HEK293T (cell line): Measurements from ENCODE around the gene SLC9A6.

Experiments used
- CTCF ChIA-PET: fragments of 350-600 bp; formaldehyde crosslinking; extraction: SDS; loops from one replicate; lab custom pipeline; 2021; ENCODE audit warnings: antibody characterized with exemption, inconsistent platforms; lab: Yijun Ruan, JAX
- POLR2A ChIA-PET: fragments of 350-600 bp; formaldehyde crosslinking; extraction: SDS; loops from one replicate; lab custom pipeline; 2020; ENCODE audit warnings: antibody characterized with exemption, inconsistent platforms; lab: Yijun Ruan, JAX
- DNase-seq: peaks from one replicate; pipeline ENCODE4 v3.0.0; 2012; ENCODE audit warnings: mixed read lengths; ENCODE audit errors: extremely low spot score
- ARNT ChIP-seq: fragments of 450-650 bp; IDR thresholded peaks from 2 replicates; pipeline ENCODE4 v1.6.1; 2017; ENCODE audit warnings: mild to moderate bottlenecking
- BHLHE40 ChIP-seq: fragments of 450-650 bp; IDR thresholded peaks from 2 replicates; pipeline ENCODE4 v1.6.1; 2016; ENCODE audit warnings: mild to moderate bottlenecking, moderate library complexity, borderline replicate concordance
- CTBP1 ChIP-seq: fragments of 450-650 bp; IDR thresholded peaks from 2 replicates; pipeline ENCODE4 v1.6.1; 2016; ENCODE audit warnings: borderline replicate concordance
- ELF4 ChIP-seq: fragments of 450-650 bp; IDR thresholded peaks from 2 replicates; pipeline ENCODE4 v1.6.1; 2017; ENCODE audit warnings: antibody characterized with exemption
- FOXA1 ChIP-seq: fragments of 450-650 bp; IDR thresholded peaks from 2 replicates; pipeline ENCODE4 v1.6.1; 2016; ENCODE audit warnings: mild to moderate bottlenecking
- FOXK2 ChIP-seq: fragments of 450-650 bp; IDR thresholded peaks from 2 replicates; pipeline ENCODE4 v1.6.1; 2016; ENCODE audit warnings: mild to moderate bottlenecking
- FOXM1 ChIP-seq: fragments of 450-650 bp; IDR thresholded peaks from 2 replicates; pipeline ENCODE4 v1.6.1; 2017; ENCODE audit warnings: mild to moderate bottlenecking, borderline replicate concordance
- HDGF ChIP-seq: fragments of 450-650 bp; IDR thresholded peaks from 2 replicates; pipeline ENCODE4 v1.6.1; 2017; ENCODE audit warnings: antibody characterized with exemption, borderline replicate concordance
- L3MBTL2 ChIP-seq: fragments of 450-650 bp; conservative IDR thresholded peaks from 2 replicates; pipeline ENCODE4 v1.6.1; 2016; ENCODE audit warnings: mild to moderate bottlenecking
- LEF1 ChIP-seq: fragments of 450-650 bp; IDR thresholded peaks from 2 replicates; pipeline ENCODE4 v1.6.1; 2017; ENCODE audit warnings: mild to moderate bottlenecking, borderline replicate concordance
- NFRKB ChIP-seq: fragments of 450-650 bp; IDR thresholded peaks from 2 replicates; pipeline ENCODE4 v1.6.1; 2016; ENCODE audit warnings: mild to moderate bottlenecking, moderate library complexity
- SP1 ChIP-seq: fragments of 450-650 bp; IDR thresholded peaks from 2 replicates; pipeline ENCODE4 v1.6.1; 2017
- SUZ12 ChIP-seq: fragments of 450-650 bp; IDR thresholded peaks from 2 replicates; pipeline ENCODE4 v1.6.1; 2016; ENCODE audit warnings: mild to moderate bottlenecking
- TARDBP ChIP-seq: fragments of 450-650 bp; IDR thresholded peaks from 2 replicates; pipeline ENCODE4 v1.6.1; 2016
- ZNF384 ChIP-seq: fragments of 450-650 bp; IDR thresholded peaks from 2 replicates; pipeline ENCODE4 v1.6.1; 2016
- TF ChIP-seq, protein P1 (sequence below): fragments of 450-650 bp; IDR thresholded peaks from 2 replicates; pipeline ENCODE4 v1.6.1; 2016

The SLC9A6 gene

DNA sequence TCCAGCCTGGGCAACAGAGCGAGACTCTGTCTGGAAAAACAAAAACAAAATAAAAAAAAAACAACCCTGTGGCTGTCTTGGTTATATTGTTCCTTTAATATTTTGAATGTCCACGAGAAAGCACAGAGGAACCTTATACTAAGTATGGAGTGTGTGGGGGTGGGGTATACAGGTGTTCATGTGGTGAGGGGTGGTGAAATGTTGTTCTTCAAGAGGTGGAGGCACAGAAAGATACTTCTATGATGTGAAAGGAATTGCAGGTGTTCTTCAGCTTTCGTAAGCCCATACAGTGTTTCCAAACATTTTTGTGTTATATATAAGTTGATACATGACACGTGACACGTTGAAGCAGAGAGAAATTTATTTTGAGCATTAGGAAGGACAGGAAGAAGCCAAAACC lies 46.4 kb downstream of the SLC9A6 start:
- TF ChIP-seq CTBP1, result no peak
- POLR2A ChIA-PET, result no interaction called here
- DNase-seq, result no peak
- CTCF ChIA-PET, result interaction anchor here (1.0 to 2.1 kb wide), 2 partner anchors 131 to 178 kb away, joined by 3 to 7 read pairs; no protein-coding TSS in a partner anchor

DNA sequence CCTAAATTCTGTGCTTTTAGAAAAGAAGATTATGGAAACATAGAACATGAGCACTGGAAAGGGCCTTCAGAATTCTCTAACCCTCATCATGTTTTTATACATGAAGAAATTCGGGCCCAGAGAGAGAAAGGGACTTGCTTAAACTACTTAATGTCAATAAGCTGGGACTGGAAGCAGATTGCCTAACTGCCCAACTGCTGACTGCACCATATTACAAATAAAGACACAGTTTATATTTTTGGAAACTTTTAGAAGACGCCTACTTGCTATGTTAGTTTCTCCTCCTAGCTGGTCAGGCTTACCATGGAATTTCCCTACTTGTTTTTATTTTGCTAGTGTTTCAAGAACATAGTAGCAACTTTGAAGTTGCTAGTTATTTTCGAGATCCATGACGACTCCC lies 47.1 kb downstream of the SLC9A6 start:
- no peak for DNase-seq
- no peak for TF ChIP-seq FOXK2
- TF ChIP-seq BHLHE40, result no peak
- TF ChIP-seq TARDBP, result no peak
- no peak for TF ChIP-seq HDGF
- TF ChIP-seq L3MBTL2, result no peak
- TF ChIP-seq FOXM1, result no peak
- TF ChIP-seq, protein P1, sequence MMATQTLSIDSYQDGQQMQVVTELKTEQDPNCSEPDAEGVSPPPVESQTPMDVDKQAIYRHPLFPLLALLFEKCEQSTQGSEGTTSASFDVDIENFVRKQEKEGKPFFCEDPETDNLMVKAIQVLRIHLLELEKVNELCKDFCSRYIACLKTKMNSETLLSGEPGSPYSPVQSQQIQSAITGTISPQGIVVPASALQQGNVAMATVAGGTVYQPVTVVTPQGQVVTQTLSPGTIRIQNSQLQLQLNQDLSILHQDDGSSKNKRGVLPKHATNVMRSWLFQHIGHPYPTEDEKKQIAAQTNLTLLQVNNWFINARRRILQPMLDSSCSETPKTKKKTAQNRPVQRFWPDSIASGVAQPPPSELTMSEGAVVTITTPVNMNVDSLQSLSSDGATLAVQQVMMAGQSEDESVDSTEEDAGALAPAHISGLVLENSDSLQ, result no peak
- TF ChIP-seq SUZ12, result no peak
- no peak for TF ChIP-seq NFRKB
- no peak for TF ChIP-seq ZNF384
- TF ChIP-seq LEF1, result no peak
- no peak for TF ChIP-seq CTBP1
- TF ChIP-seq FOXA1, result no peak
- TF ChIP-seq ARNT, result no peak
- TF ChIP-seq ELF4, result no peak
- no peak for TF ChIP-seq SP1
- ChIA-PET CTCF (interaction anchor here (2.1 kb wide), 1 partner anchor 131 kb away, joined by 7 read pairs; no protein-coding TSS in a partner anchor), POLR2A (no interaction called here)

DNA sequence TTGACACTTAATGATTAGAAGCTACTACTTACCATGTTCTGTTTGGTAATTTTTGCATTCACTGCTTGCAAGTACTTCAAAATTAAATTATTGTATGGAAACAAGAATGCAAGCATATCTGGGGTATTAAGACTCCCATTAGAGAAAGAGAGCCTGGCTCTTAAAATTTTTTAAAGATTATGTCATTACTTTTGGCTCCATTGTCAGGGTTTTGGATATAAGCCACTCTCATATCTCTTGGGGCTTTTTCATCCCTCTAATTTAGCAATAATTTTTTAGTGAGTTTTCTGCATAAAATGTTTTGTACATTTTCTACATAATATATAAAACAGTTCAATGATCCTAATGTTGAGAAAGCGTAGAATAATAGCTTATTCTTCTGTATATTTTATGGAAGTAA lies 49.4 kb downstream of the SLC9A6 start:
- TF ChIP-seq NFRKB, result no peak
- TF ChIP-seq FOXA1, result no peak
- TF ChIP-seq TARDBP, result no peak
- TF ChIP-seq SUZ12, result no peak
- no peak for TF ChIP-seq L3MBTL2
- TF ChIP-seq, protein P1, result no peak
- no peak for TF ChIP-seq ARNT
- no peak for TF ChIP-seq BHLHE40
- TF ChIP-seq LEF1, result no peak
- no peak for TF ChIP-seq SP1
- no peak for TF ChIP-seq FOXK2
- no peak for TF ChIP-seq ZNF384
- TF ChIP-seq ELF4, result no peak
- POLR2A ChIA-PET, result interaction anchor here (0.8 kb wide), 1 partner anchor 128 kb away, joined by 3 read pairs; no protein-coding TSS in a partner anchor

DNA sequence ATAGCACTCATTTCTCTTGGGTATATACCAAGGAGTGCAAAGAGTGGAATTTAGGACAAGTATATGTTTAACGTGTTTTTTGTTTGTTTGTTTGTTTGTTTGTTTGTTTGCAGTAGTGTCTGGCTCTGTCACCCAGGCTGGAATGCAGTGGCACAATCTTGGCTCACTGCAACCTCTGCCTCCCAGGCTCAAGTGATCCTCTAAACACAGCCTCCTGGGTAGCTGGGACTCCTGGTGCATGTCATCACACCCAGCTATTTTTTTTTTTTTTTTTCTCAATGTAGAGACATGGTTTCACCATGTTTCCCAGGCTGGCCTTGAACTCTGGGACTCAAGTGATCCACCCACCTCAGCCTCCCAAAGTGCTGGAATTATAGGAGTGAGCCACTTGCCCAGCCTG lies 50.4 kb downstream of the SLC9A6 start:
- CTCF ChIA-PET, result no interaction called here
- TF ChIP-seq ARNT (no peak), TARDBP (no peak), CTBP1 (no peak), SUZ12 (no peak), L3MBTL2 (no peak)
- TF ChIP-seq, protein P1, result no peak
- POLR2A ChIA-PET, result no interaction called here
- DNase-seq, result no peak

More for the DNA sequence above, 49.4 kb downstream of the SLC9A6 start:
- CTCF ChIA-PET, result interaction anchor here (1.9 kb wide), 1 partner anchor 129 kb away, joined by 6 read pairs; no protein-coding TSS in a partner anchor
- DNase-seq, result no peak

DNA sequence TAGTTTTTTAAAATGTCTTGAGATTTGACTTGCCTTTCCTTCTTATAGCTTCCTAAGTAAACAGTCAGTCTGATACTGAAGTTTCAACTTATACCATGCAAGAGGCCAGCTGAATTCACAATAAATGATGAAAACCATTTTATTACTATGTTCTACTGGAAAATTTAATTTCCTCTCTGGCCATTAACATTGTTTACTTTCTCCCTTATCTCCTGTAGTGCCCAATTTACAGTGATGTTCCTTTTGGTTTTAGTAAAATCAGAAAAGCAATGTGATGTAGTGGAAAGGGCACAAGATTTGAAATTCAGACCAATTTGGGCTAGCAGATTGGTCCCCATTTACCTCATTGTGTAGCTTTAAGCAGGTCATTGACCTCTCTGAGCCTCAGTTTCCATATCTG lies 54.2 kb downstream of the SLC9A6 start:
- ChIA-PET POLR2A (interaction anchor here (1.1 kb wide), 1 partner anchor 10 kb away, joined by 3 read pairs; no protein-coding TSS in a partner anchor), CTCF (interaction anchor here (0.8 to 1.2 kb wide), 2 partner anchors 11 to 170 kb away, joined by 3 to 5 read pairs; no protein-coding TSS in a partner anchor)
- no peak for TF ChIP-seq BHLHE40
- TF ChIP-seq HDGF, result no peak
- no peak for TF ChIP-seq ZNF384
- no peak for TF ChIP-seq FOXK2
- TF ChIP-seq LEF1, result no peak
- TF ChIP-seq FOXA1, result no peak
- no peak for TF ChIP-seq CTBP1
- TF ChIP-seq FOXM1, result no peak
- TF ChIP-seq, protein P1, result no peak
- no peak for DNase-seq

DNA sequence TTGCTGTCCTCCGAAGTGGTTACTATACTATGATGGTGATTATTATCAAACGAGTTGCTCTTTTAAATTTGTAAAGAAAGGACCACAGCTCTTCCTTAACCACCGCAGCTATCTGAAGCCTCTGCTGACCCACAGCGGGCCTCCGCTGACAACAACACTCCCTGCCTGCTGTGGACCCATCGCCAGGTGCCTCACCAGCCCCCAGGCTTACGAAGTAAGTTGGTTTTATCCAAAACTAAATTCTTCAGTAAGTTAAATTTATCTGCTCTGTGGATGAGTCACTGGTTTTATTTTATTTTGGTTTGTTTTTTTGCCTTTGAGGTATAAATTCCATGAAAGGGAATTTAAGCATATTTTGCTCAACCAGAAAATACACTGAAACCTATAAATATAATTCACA lies 54.7 kb downstream of the SLC9A6 start:
- ChIA-PET CTCF (interaction anchor here (0.8 to 1.2 kb wide), 2 partner anchors 12 to 169 kb away, joined by 3 to 5 read pairs; no protein-coding TSS in a partner anchor), POLR2A (interaction anchor here (1.0 to 1.1 kb wide), 2 partner anchors 11 to 123 kb away, joined by 3 read pairs; no protein-coding TSS in a partner anchor)
- DNase-seq, result no peak
- TF ChIP-seq ZNF384 (no peak), ELF4 (no peak), SUZ12 (no peak), NFRKB (no peak), FOXM1 (no peak), L3MBTL2 (no peak), CTBP1 (no peak), HDGF (no peak), LEF1 (no peak), ARNT (no peak), BHLHE40 (no peak), FOXK2 (no peak), SP1 (no peak)
- TF ChIP-seq, protein P1, result no peak
